Measurements from ENCODE around the gene KIAA0513. TPM values are rescaled to one million over a fixed set of nuclear protein-coding genes. Genes with fewer than 3 reads are reported as not detected.

KIAA0513 gene
- total RNA-seq = 5.3 and 6.0 TPM in 2 replicates

GRCh38 chr16:85027349-85027957, at the start of gene KIAA0513:
Gene KIAA0513, plus strand, starts transcription at chr16:85027795. Its CDS starts 39,277 bp downstream, at chr16:85067072.

GRCh38 chr16:85010931-85011845, 16.4 kb upstream of the KIAA0513 start, which contains the start of gene ZDHHC7:
Gene ZDHHC7, minus strand, starts transcription at chr16:85011535. Its CDS starts 20,917 bp downstream, at chr16:84990618.

GRCh38 chr16:85112364-85112763, 84.8 kb downstream of the KIAA0513 start, which contains the start of gene CIBAR2:
Gene CIBAR2, minus strand, starts transcription at chr16:85112472. Its CDS starts 120 bp downstream, at chr16:85112352.

Other genes starting within 250 kb of the KIAA0513 start
- 0.20 and 0.25 TPM in 2 replicates for gene CRISPLD2, start 207.8 kb upstream of the KIAA0513 start, total RNA-seq
- 53.0 and 58.0 TPM in 2 replicates for gene ZDHHC7, start 16.3 kb upstream of the KIAA0513 start, total RNA-seq
- gene CIBAR2, start 84.7 kb downstream of the KIAA0513 start, total RNA-seq = not detected in 2 replicates